HUES48 (cell line): ENCODE measurements around the gene SIDT1.

Experiments used
- H3K27ac ChIP-seq: one replicate; pipeline ENCODE4 v1.7.0; 2013; ENCODE audit warnings: low read depth, low read length, inconsistent platforms
- H3K27me3 ChIP-seq: 2 replicates; pipeline ENCODE4 v1.6.1; 2013; ENCODE audit warnings: mild to moderate bottlenecking, low read length; ENCODE audit not compliant: control insufficient read depth, insufficient read depth
- H3K36me3 ChIP-seq: 2 replicates; pipeline ENCODE4 v1.6.1; 2013; ENCODE audit warnings: low read length; ENCODE audit not compliant: control insufficient read depth, insufficient read depth
- H3K4me1 ChIP-seq: 2 replicates; pipeline ENCODE4 v1.6.1; 2013; ENCODE audit warnings: mild to moderate bottlenecking, low read length; ENCODE audit not compliant: control insufficient read depth, insufficient read depth
- H3K4me3 ChIP-seq: 2 replicates; pipeline ENCODE4 v1.5.1; 2013; ENCODE audit warnings: mild to moderate bottlenecking, low read depth, low read length
- H3K9ac ChIP-seq: 2 replicates; pipeline ENCODE4 v1.6.1; 2013; ENCODE audit warnings: mild to moderate bottlenecking, low read depth, low read length, moderate library complexity
- H3K9me3 ChIP-seq: 2 replicates; pipeline ENCODE4 v1.6.1; 2013; ENCODE audit warnings: low read length; ENCODE audit not compliant: control insufficient read depth, insufficient read depth

SIDT1 gene

GRCh38 chr3:113545594-113545993 lies 13.2 kb downstream of the SIDT1 start:
- Histone ChIP-seq H3K4me3 (no peak overlapping the region), H3K27ac (no peak overlapping the region), H3K27me3 (no peaks in the 10 kb centered on the region; the same call in 1 of the 2 replicates), H3K9ac (no peak overlapping the region), H3K4me1 (no peaks in the 10 kb centered on the region), H3K36me3 (no peaks in the 10 kb centered on the region), H3K9me3 (no peaks in the 10 kb centered on the region)

GRCh38 chr3:113546414-113546893 lies 14.1 kb downstream of the SIDT1 start:
- Histone ChIP-seq H3K9me3 (no peaks in the 10 kb centered on the region), H3K4me3 (no peak overlapping the region), H3K27ac (no peak overlapping the region), H3K4me1 (no peaks in the 10 kb centered on the region), H3K36me3 (no peaks in the 10 kb centered on the region), H3K9ac (no peak overlapping the region), H3K27me3 (no peaks in the 10 kb centered on the region; the same call in 1 of the 2 replicates)

- H3K4me1 ChIP-seq = no peaks in the 10 kb centered on the region
- H3K36me3 ChIP-seq = no peaks in the 10 kb centered on the region
- no peak overlapping the region for H3K4me3 ChIP-seq
- no peak overlapping the region for H3K9ac ChIP-seq
- H3K9me3 ChIP-seq = no peaks in the 10 kb centered on the region
- H3K27ac ChIP-seq = no peak overlapping the region
- no peaks in the 10 kb centered on the region; the same call in 1 of the 2 replicates for H3K27me3 ChIP-seq
Observed at GRCh38 chr3:113548501-113548900, 16.1 kb downstream of the SIDT1 start.

- H3K9me3 ChIP-seq = no peaks in the 10 kb centered on the region
- no peaks in the 10 kb centered on the region for H3K4me1 ChIP-seq
Observed at GRCh38 chr3:113551820-113552219, 19.5 kb downstream of the SIDT1 start.

GRCh38 chr3:113552851-113553250 lies 20.5 kb downstream of the SIDT1 start:
- Histone ChIP-seq H3K4me1 (no peaks in the 10 kb centered on the region), H3K27me3 (no peaks in the 10 kb centered on the region; the same call in 1 of the 2 replicates)

More at GRCh38 chr3:113551820-113552219, 19.5 kb downstream of the SIDT1 start:
- Histone ChIP-seq H3K27me3 (no peaks in the 10 kb centered on the region; the same call in 1 of the 2 replicates), H3K27ac (no peak overlapping the region), H3K4me3 (no peak overlapping the region), H3K9ac (no peak overlapping the region), H3K36me3 (no peaks in the 10 kb centered on the region)

GRCh38 chr3:113555138-113555537 lies 22.8 kb downstream of the SIDT1 start:
- Histone ChIP-seq H3K4me1 (no peaks in the 10 kb centered on the region), H3K27ac (no peak overlapping the region), H3K9ac (no peak overlapping the region), H3K36me3 (no peaks in the 10 kb centered on the region), H3K9me3 (no peaks in the 10 kb centered on the region), H3K4me3 (no peak overlapping the region), H3K27me3 (no peaks in the 10 kb centered on the region)

More at GRCh38 chr3:113552851-113553250, 20.5 kb downstream of the SIDT1 start:
- Histone ChIP-seq H3K9me3 (no peaks in the 10 kb centered on the region), H3K27ac (no peak overlapping the region), H3K4me3 (no peak overlapping the region), H3K36me3 (no peaks in the 10 kb centered on the region), H3K9ac (no peak overlapping the region)

- Histone ChIP-seq H3K4me1 (no peaks in the 10 kb centered on the region), H3K4me3 (no peak overlapping the region), H3K27ac (no peak overlapping the region)
Observed at GRCh38 chr3:113556316-113556945, 24.1 kb downstream of the SIDT1 start.

GRCh38 chr3:113556946-113557335 lies 24.6 kb downstream of the SIDT1 start:
- Histone ChIP-seq H3K4me3 (no peak overlapping the region), H3K9me3 (no peaks in the 10 kb centered on the region), H3K27me3 (no peaks in the 10 kb centered on the region), H3K36me3 (no peaks in the 10 kb centered on the region), H3K27ac (peak overlapping the region; percentile 49), H3K9ac (no peak overlapping the region), H3K4me1 (no peaks in the 10 kb centered on the region)

More at GRCh38 chr3:113556316-113556945, 24.1 kb downstream of the SIDT1 start:
- H3K9me3 ChIP-seq = no peaks in the 10 kb centered on the region
- H3K27me3 ChIP-seq = no peaks in the 10 kb centered on the region
- no peaks in the 10 kb centered on the region for H3K36me3 ChIP-seq
- H3K9ac ChIP-seq = no peak overlapping the region

GRCh38 chr3:113557374-113557773 lies 25.0 kb downstream of the SIDT1 start:
- Histone ChIP-seq H3K9ac (no peak overlapping the region), H3K27ac (peak overlapping the region; percentile 60), H3K9me3 (no peaks in the 10 kb centered on the region)

GRCh38 chr3:113559009-113559408 lies 26.7 kb downstream of the SIDT1 start:
- Histone ChIP-seq H3K27ac (no peak overlapping the region), H3K27me3 (no peaks in the 10 kb centered on the region), H3K4me1 (no peaks in the 10 kb centered on the region), H3K36me3 (no peaks in the 10 kb centered on the region), H3K9ac (no peak overlapping the region), H3K9me3 (no peaks in the 10 kb centered on the region), H3K4me3 (no peak overlapping the region)

More at GRCh38 chr3:113557374-113557773, 25.0 kb downstream of the SIDT1 start:
- no peaks in the 10 kb centered on the region for H3K4me1 ChIP-seq
- H3K4me3 ChIP-seq = no peak overlapping the region
- no peaks in the 10 kb centered on the region for H3K27me3 ChIP-seq
- H3K36me3 ChIP-seq = no peaks in the 10 kb centered on the region

- no peak overlapping the region for H3K9ac ChIP-seq
- H3K4me1 ChIP-seq = no peaks in the 10 kb centered on the region
- no peak overlapping the region for H3K4me3 ChIP-seq
- no peaks in the 10 kb centered on the region for H3K27me3 ChIP-seq
- no peaks in the 10 kb centered on the region for H3K36me3 ChIP-seq
- no peak overlapping the region for H3K27ac ChIP-seq
- H3K9me3 ChIP-seq = no peaks in the 10 kb centered on the region
Observed at GRCh38 chr3:113560271-113560670, 27.9 kb downstream of the SIDT1 start.
